Astrocyte of the spinal cord (primary cell): ENCODE results near the gene SAMD7.

Source experiments
- DNase-seq: peaks from one replicate; pipeline ENCODE4 v3.0.0; 2011; ENCODE audit warnings: low read depth, low spot score
- H3K4me3 ChIP-seq: 2 replicates; pipeline ENCODE4 v1.5.1; 2011; ENCODE audit warnings: low read depth, mild to moderate bottlenecking, low read length, moderate library complexity
- CTCF ChIP-seq: IDR thresholded peaks from 2 replicates; pipeline ENCODE4 v1.5.1; 2012; ENCODE audit warnings: low read depth, mild to moderate bottlenecking, low read length, inconsistent platforms
- in situ Hi-C: cut with HindIII; loops from 2 replicates; pipeline ENCODE4 v1.10.0; 2017; ENCODE audit warnings: low sequenced_read_pairs

The SAMD7 gene

GRCh38 chr3:169945313-169945712, 33.9 kb downstream of the SAMD7 start:
- in situ Hi-C loops: no loop called here
- H3K4me3 ChIP-seq: no peak overlapping the region
- DNase-seq: peak; percentile 5
- TF ChIP-seq CTCF: no peak

GRCh38 chr3:169946336-169946735, 35.0 kb downstream of the SAMD7 start:
- TF ChIP-seq CTCF: no peak
- no peak overlapping the region for H3K4me3 ChIP-seq
- no peak for DNase-seq
- in situ Hi-C loops: no loop called here

- no peak for DNase-seq
- in situ Hi-C loops: no loop called here
- no peak for TF ChIP-seq CTCF
- no peak overlapping the region for H3K4me3 ChIP-seq
Measured at GRCh38 chr3:169948559-169949448, 37.4 kb downstream of the SAMD7 start.

GRCh38 chr3:169952045-169952444, 40.7 kb downstream of the SAMD7 start:
- TF ChIP-seq CTCF: no peak
- no peak for DNase-seq
- in situ Hi-C loops: no loop called here
- no peak overlapping the region for H3K4me3 ChIP-seq

- TF ChIP-seq CTCF: no peak
- no peak for DNase-seq
- no peak overlapping the region for H3K4me3 ChIP-seq
- in situ Hi-C loops: no loop called here
Measured at GRCh38 chr3:169953462-169954141, 42.2 kb downstream of the SAMD7 start.

GRCh38 chr3:169954142-169954756, 42.9 kb downstream of the SAMD7 start:
- no peak for TF ChIP-seq CTCF
- H3K4me3 ChIP-seq: no peak overlapping the region
- in situ Hi-C loops: no loop called here
- DNase-seq: no peak
